CMK (cell line): ENCODE data around the gene RPS6KA5.

Experiments used
- DNase-seq: peaks from one replicate; pipeline ENCODE4 v3.0.0-alpha.2; 2010; ENCODE audit warnings: low read depth

RPS6KA5 gene

DNA sequence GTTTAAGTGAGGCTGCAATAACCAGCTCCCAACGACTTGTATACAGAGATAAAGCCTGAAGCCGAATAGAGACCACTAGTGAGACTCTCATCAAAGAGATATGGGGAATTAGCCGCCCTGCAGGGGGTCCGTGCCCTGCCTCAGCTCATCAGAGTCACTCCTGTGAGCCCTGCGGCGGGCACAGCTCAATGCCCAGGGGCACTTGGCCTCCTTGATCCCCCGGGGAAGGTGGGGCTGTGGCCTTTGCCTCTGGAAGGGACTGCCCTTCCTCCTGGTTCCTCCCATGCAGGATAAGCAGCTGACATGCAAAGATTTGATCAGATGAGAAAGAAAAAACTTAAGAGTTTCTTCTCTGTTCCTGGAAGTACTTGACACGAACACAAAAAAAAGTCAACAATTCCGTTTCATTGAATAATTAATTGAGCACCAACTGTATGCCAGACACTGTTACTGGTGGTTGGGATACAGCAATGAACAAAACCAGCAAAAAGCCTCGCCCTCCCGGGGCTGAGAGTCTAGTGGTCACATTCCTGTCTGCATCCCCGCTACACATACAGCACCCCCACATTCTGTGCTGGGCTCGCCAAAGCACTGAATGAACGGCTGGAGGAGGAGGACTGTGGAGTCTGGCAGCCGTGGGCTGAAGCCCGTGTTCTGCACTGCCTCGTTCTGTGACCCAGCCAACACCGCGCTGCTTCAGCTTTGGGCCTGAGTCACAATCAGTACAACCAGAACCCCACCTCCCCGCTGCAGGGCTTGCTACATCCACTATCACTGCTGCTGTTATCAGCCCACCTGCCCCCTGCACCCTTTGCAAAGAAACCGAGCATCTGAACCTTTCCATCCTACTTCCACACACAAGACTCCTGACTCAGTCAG is 254.5 kb downstream of the RPS6KA5 start:
- DNase-seq, result no peak

DNA sequence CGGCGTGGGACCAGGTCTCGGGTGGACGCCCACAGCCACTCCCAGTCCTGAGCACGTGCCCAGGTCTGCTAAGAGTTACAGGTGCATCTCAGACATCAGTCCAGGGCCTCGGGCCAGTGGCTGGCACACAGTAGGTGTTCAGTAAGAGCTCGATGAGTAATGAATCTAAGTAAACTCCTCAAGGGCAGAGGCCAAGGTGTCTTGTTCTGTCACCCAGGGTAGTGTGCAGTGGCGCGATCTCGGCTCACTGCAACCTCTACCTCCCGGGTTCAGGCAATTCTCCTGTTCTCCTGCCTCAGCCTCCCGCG is 255.4 kb downstream of the RPS6KA5 start:
- no peak for DNase-seq

DNA sequence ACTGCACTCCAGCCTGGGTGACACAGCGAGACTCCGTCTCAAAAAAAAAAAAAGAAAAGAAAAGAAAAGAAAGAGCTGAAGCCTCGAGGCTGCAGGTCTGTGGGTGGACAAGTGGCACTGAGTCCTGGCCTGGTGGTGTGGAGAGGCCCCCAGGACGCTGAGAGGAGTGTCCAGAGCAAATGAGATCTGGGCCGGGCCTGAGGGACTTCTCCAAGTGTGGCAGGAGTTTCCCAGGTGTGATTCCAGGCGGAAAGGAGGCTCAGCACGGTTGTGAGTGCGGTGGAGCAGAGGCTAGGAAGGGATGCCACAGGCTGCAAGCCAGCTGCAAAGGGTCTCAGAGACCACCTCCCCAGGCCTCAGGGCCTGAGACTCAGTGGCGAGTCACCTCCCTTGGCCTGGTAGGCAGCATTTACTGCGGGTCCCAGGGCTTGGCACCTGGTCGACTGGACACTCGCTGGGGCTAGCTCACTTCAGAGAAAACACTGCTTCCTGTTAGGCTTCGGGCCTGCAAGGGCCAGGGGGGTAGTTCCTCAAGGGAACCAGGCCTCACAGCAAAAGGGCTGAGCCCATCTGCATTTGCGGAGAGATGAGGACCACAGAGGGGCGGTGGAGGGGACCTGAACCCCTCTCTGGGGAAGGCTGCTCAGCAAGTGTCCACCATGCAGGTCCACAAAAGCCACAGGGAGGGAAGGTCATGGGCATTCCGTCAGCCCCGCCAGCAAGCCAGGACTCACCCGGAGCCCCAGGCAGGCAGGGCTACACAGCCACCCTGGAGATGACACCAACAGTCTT is 256.0 kb downstream of the RPS6KA5 start:
- no peak for DNase-seq

DNA sequence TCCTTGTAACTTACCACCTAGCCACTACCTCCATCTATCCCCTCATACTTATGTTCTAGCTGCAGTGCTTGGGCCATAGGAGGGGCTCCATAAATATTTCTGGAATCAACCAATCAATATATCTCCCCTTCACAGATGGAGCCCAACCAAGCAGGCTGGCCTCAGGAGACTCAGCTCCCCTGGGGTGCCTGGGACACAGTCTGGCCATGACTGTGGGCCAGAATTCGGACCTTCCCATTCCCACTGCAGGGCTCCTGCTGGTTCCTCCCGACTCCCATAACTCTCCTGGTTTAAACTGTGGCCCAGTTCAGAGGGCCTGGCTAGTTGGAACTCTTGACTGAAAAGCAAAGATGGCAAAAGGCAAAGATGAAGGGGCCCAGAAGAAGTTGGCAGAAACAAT is 257.2 kb downstream of the RPS6KA5 start:
- no peak for DNase-seq

DNA sequence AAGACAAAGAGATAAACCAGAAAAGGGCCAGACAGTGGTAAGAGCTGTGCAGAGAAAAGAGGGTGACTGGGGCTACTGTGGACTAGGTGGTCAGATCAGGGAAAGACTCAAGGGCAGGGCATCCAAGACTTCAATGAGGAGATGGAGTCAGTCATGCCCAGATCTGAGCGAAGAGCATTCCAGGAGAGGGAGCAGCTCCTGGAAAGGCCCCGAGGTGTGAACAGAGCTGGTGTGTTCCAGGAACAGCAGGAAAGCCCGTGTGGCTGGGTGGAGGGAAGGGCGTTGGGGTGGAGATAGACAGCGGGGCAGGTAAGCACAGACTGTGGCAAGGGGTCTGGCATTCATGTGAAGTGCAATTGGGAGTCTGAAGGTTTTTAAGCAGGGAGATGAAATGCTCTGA is 261.0 kb downstream of the RPS6KA5 start:
- DNase-seq, result no peak

DNA sequence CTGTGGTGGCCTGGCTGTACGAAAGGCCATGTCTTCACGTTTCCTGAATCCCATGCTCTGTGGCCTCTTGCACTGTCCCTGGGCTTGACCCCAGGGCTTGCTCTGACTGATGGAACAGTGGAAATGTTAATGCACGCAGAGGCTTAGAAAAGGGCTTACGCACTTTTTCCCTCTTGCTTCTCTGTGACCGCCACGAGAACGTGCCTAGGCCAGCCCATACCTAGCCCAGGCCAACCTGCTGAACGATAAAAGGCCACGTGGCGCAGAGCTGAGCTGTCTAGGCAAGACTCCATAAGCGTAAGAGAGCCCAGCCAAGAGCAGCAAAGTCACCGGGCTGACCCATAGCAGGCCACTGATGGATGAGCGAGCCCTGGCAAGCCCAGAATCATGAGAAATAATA is 262.5 kb downstream of the RPS6KA5 start:
- DNase-seq, result no peak
